Testis (tissue), 3 donors: ENCODE measurements around the gene ZCCHC7. TPM values are rescaled to one million over a fixed set of nuclear protein-coding genes. Genes with fewer than 3 reads are reported as not detected.
"Not testable (repeated sequence)": the region's sequence is repeated elsewhere in the genome, so short reads cannot be mapped to it uniquely, and the experiment has no call there.

Source experiments
- DNase-seq: peaks from one replicate; pipeline ENCODE4 v3.0.0-alpha.2; 2019
- H3K27ac ChIP-seq, 2 donors: fragments of 200-600 bp; sonication (generic); one replicate each; pipeline ENCODE4 v1.5.1; 2019
- H3K27me3 ChIP-seq: fragments of 200-600 bp; sonication (generic); one replicate; pipeline ENCODE4 v1.5.1; 2019
- H3K36me3 ChIP-seq: fragments of 200-600 bp; sonication (generic); one replicate; pipeline ENCODE4 v1.5.1; 2017; ENCODE audit warnings: low read depth; ENCODE audit errors: missing control alignments
- H3K4me1 ChIP-seq: fragments of 200-600 bp; sonication (generic); one replicate; pipeline ENCODE4 v1.5.1; 2019
- H3K4me3 ChIP-seq, 2 donors: fragments of 200-600 bp; sonication (generic); one replicate each; pipeline ENCODE4 v1.5.1; 2017 to 2019
- H3K9me3 ChIP-seq: fragments of 200-600 bp; sonication (generic); one replicate; pipeline ENCODE4 v1.5.1; 2017
- CTCF ChIP-seq, 3 experiments: fragments of 450-650 bp in 2 of 3; fragments of 200-600 bp in 1 of 3; sonication (generic) in 1 of 3; IDR thresholded peaks; one replicate each; pipeline ENCODE4 v1.5.1; 2016 to 2019; ENCODE audit warnings: antibody characterized with exemption in 3 of 3, mild to moderate bottlenecking in 2 of 3, moderate library complexity in 1 of 3
- POLR2A ChIP-seq: fragments of 450-650 bp; IDR thresholded peaks from one replicate; pipeline ENCODE4 v1.6.1; 2017; ENCODE audit warnings: antibody characterized with exemption, mild to moderate bottlenecking, moderate library complexity
- WGBS, 2 donors: methylation state at CpG; one replicate each; pipeline ENCODE4 v1.1.5; 2018; 5-methylcytosine and 5-hydroxymethylcytosine counted together
- intact Hi-C: fragments of 100-400 bp; cut with DNase I; formaldehyde crosslinking; loops from one replicate; pipeline ENCODE4 v1.15.1; 2023; ENCODE audit warnings: low total_unique reads
- polyA plus RNA-seq: library from polyadenylated mRNA; stranded (reverse); fragments of 350-450 nt; fragmentation: Illumina TruSeq; extraction: RNeasy Lipid Tissue Mini Kit (QIAGEN cat#74804); gene quantifications from one replicate; pipeline ENCODE4 v1.2.3, GENCODE V29; 2014; ENCODE audit warnings: low read depth, low replicate concordance; ENCODE audit not compliant: insufficient read depth
- total RNA-seq, 2 donors: library from RNA; depleted of rRNA; stranded (reverse); fragments of >200 nt; gene quantifications; one replicate each; pipeline ENCODE4 v1.2.3, GENCODE V29; 2016

ZCCHC7 gene
- total and polyA plus RNA-seq, 3 donors from 2014 or later = 14.4 to 20.6 (median 18.5) TPM

- WGBS, 2 donors = 62 to 79% methylated on average over 9 of the region's 9 CpGs
- TF ChIP-seq CTCF (IDR thresholded peaks at IDR 0.05) = no peak
- no peaks in the 10 kb centered on the region for H3K27me3 ChIP-seq
- no peaks in the 10 kb centered on the region for H3K9me3 ChIP-seq
- H3K36me3 ChIP-seq = no peaks in the 10 kb centered on the region
- H3K4me1 ChIP-seq = no peaks in the 10 kb centered on the region
- H3K4me3 ChIP-seq = peak overlapping the region in 1 of 2 donors; percentile 63
- DNase-seq = no peak
- peak overlapping the region in 1 of 2 donors; percentile 87 for H3K27ac ChIP-seq
- intact Hi-C loops = no loop called here
These were observed 1.0 kb upstream of the ZCCHC7 start for GRCh38 chr9:37119360-37119759.

GRCh38 chr9:37120843-37121335 lies 515 bp downstream of the ZCCHC7 start:
- peak overlapping the region; percentile 63 to 97 for H3K4me3 ChIP-seq
- H3K27ac ChIP-seq = peak overlapping the region; percentile 87 to 94
- H3K9me3 ChIP-seq, intact Hi-C loops, H3K4me1 ChIP-seq, H3K27me3 ChIP-seq, H3K36me3 ChIP-seq: not testable (repeated sequence)
- WGBS, 2 donors = 1% methylated on average over 10 to 23 of the region's 23 CpGs
- peak; percentile 46 for DNase-seq

GRCh38 chr9:37121881-37122280 lies 1.5 kb downstream of the ZCCHC7 start:
- intact Hi-C loops = no loop called here
- H3K4me1 ChIP-seq = no peaks in the 10 kb centered on the region
- no peaks in the 10 kb centered on the region for H3K36me3 ChIP-seq
- no peak for DNase-seq
- no peaks in the 10 kb centered on the region for H3K9me3 ChIP-seq
- no peak overlapping the region for H3K27ac ChIP-seq
- WGBS, 2 donors = 55 to 57% methylated on average over 4 of the region's 4 CpGs
- TF ChIP-seq CTCF (IDR thresholded peaks at IDR 0.05) (no peak), POLR2A (no peak)
- no peaks in the 10 kb centered on the region for H3K27me3 ChIP-seq
- no peak overlapping the region for H3K4me3 ChIP-seq

- Histone ChIP-seq H3K36me3 (no peaks in the 10 kb centered on the region), H3K9me3 (no peaks in the 10 kb centered on the region), H3K4me1 (no peaks in the 10 kb centered on the region), H3K4me3 (no peak overlapping the region), H3K27me3 (no peaks in the 10 kb centered on the region), H3K27ac (no peak overlapping the region)
- intact Hi-C loops = no loop called here
- WGBS, 2 donors = 90 to 92% methylated on average over 6 of the region's 6 CpGs
- no peak for DNase-seq
- TF ChIP-seq POLR2A (no peak), CTCF (IDR thresholded peaks at IDR 0.05) (no peak)
These were observed 5.9 kb downstream of the ZCCHC7 start for GRCh38 chr9:37126214-37126788.

GRCh38 chr9:37127018-37127417 lies 6.6 kb downstream of the ZCCHC7 start:
- intact Hi-C loops = no loop called here
- WGBS, 2 donors = 90 to 93% methylated on average over 3 of the region's 3 CpGs
- Histone ChIP-seq H3K4me3 (no peak overlapping the region), H3K4me1 (no peaks in the 10 kb centered on the region), H3K27ac (no peak overlapping the region), H3K9me3 (no peaks in the 10 kb centered on the region), H3K27me3 (no peaks in the 10 kb centered on the region), H3K36me3 (no peaks in the 10 kb centered on the region)
- TF ChIP-seq CTCF (IDR thresholded peaks at IDR 0.05) = no peak
- no peak for TF ChIP-seq POLR2A
- no peak for DNase-seq
